Measurements from ENCODE around the gene PPM1D. TPM values are rescaled to one million over a fixed set of nuclear protein-coding genes. Genes with fewer than 3 reads are reported as not detected.
"Not testable (repeated sequence)": the region's sequence is repeated elsewhere in the genome, so short reads cannot be mapped to it uniquely, and the experiment has no call there.

PPM1D gene
- polyA plus RNA-seq, 12 donors = 9.7 to 16.4 (median 10.7) TPM; not detected in 2

GRCh38 chr17:60664022-60664421 is 64.0 kb downstream of the PPM1D start:
- no peak for DNase-seq

- DNase-seq = no peak
Observed at GRCh38 chr17:60665602-60666001, 65.6 kb downstream of the PPM1D start.

- DNase-seq = not testable (repeated sequence)
Observed at GRCh38 chr17:60668741-60669140, 68.7 kb downstream of the PPM1D start.

- DNase-seq = no peak
Observed at GRCh38 chr17:60671482-60671881, 71.5 kb downstream of the PPM1D start.

GRCh38 chr17:60674637-60675036 is 74.6 kb downstream of the PPM1D start:
- not testable (repeated sequence) for DNase-seq

GRCh38 chr17:60675997-60676396 is 76.0 kb downstream of the PPM1D start:
- DNase-seq = no peak

GRCh38 chr17:60676758-60677307 is 76.8 kb downstream of the PPM1D start:
- DNase-seq = no peak

- peak; percentile 97 for DNase-seq
Observed at GRCh38 chr17:60677308-60678117, 77.5 kb downstream of the PPM1D start, which contains the start of gene BCAS3. TSS of gene BCAS3 (plus strand) at chr17:60677851.

- no peak for DNase-seq
Observed at GRCh38 chr17:60678118-60678444, 78.1 kb downstream of the PPM1D start.

GRCh38 chr17:60679287-60679686 is 79.3 kb downstream of the PPM1D start:
- no peak for DNase-seq

- DNase-seq = no peak
Observed at GRCh38 chr17:60680754-60681153, 80.8 kb downstream of the PPM1D start.

GRCh38 chr17:60685437-60685836 is 85.4 kb downstream of the PPM1D start:
- no peak for DNase-seq

GRCh38 chr17:60695960-60696359 is 96.0 kb downstream of the PPM1D start:
- DNase-seq = no peak

GRCh38 chr17:60699090-60699489 is 99.1 kb downstream of the PPM1D start:
- DNase-seq = no peak

GRCh38 chr17:60704170-60704569 is 104.2 kb downstream of the PPM1D start:
- no peak for DNase-seq

- DNase-seq = no peak
Observed at GRCh38 chr17:60712675-60713074, 112.7 kb downstream of the PPM1D start.

GRCh38 chr17:60713608-60714007 is 113.6 kb downstream of the PPM1D start:
- no peak for DNase-seq

Other genes with a start within 250 kb of the PPM1D start
- 10 to 100 TPM in 11 of 12 donors, not detected in 1; 22.0 to 28.3 (median 24.4) TPM for gene USP32, start 208.1 kb upstream of the PPM1D start, polyA plus RNA-seq (ENCODE audit: insufficient read length in 12 of 12)
- under 1 TPM in 2 of 12 donors, not detected in 10; 0.23 to 0.52 TPM for gene CHCT1, start 177.7 kb upstream of the PPM1D start, polyA plus RNA-seq (ENCODE audit: insufficient read length in 12 of 12)
- 10 to 100 TPM in 11 of 12 donors, not detected in 1; 28.9 to 40.9 (median 36.7) TPM for gene APPBP2, start 74.0 kb upstream of the PPM1D start, polyA plus RNA-seq (ENCODE audit: insufficient read length in 12 of 12)
- gene BCAS3, start 77.7 kb downstream of the PPM1D start, polyA plus RNA-seq (ENCODE audit: insufficient read length in 12 of 12) = 10 to 100 TPM in 9 of 12 donors, 1 to 10 TPM in 2, not detected in 1; 8.1 to 23.8 (median 11.4) TPM

All from muscle of arm (tissue), 12 donors.